NCI-H2227 (cell line): ENCODE data around the gene NUDT5.
A peak's percentile ranks its signal among the peaks of the same experiment; 100 is the strongest.

ENCODE experiments used
- DNase-seq: peaks from one replicate; lab custom pipeline; 2025; ENCODE audit not compliant: unreplicated experiment; lab: John Stamatoyannopoulos, UW

NUDT5 gene

GRCh38 chr10:12165036-12165435 is 30.7 kb downstream of the NUDT5 start:
- DNase-seq = no peak

DNA sequence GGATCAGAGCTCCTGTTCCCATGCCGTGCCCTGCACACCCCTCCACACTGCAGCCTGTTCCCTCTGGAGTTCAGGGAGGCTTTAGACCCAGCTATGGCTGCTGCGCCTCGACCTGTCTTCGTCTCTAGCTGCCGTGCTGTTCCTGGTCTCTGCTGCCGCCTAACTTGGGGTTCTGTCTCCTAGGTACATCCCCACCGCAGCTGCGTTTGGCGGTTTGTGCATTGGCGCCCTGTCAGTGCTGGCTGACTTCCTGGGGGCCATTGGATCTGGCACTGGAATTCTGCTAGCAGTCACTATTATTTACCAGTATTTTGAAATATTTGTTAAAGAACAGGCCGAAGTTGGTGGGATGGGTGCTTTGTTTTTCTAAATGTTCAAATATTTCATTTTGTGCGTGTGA is 31.6 kb downstream of the NUDT5 start:
- DNase-seq = no peak

DNA sequence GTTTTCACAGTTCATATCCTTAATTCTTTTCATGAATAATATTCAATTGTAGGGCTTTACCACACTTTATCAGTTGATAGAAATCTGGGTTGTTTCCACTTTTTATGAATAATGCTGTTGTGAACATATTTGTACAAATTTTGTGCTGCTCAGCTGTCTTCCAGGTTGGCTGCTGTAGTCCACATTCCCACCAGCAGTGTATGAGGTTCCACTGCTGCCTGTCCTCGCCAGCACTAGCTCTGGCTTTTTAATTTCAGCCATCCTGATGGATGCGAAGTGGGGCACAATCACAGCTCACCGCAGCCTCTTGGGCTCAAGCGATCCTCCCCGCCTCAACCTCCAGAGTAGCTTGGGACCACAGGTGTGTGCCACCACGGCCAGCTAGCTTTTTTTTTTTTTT is 32.8 kb downstream of the NUDT5 start:
- DNase-seq = no peak

GRCh38 chr10:12160664-12161063 is 35.0 kb downstream of the NUDT5 start:
- DNase-seq = no peak

DNA sequence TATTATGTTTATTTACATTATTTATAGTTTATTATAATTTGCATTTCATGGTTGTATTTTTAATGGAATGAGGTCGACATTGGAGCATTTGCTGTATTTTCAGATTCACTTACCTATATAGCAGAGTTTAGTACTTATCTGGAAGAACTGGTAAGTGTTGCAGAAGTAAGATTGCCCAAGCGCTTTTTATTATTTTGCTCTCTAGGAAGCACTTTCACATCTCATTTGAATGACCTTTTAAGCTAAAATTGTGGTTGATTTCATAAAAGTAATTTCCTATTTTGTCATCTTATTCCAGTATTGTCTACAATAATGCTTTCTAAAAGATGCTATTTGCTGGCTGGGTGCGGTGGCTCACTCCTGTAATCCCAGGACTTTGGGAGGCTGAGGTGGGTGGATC is 37.6 kb downstream of the NUDT5 start:
- DNase-seq = no peak

GRCh38 chr10:12156367-12157123 is 39.1 kb downstream of the NUDT5 start:
- no peak for DNase-seq

- no peak for DNase-seq
Observed at GRCh38 chr10:12154516-12154915, 41.2 kb downstream of the NUDT5 start.

GRCh38 chr10:12150163-12150562 is 45.5 kb downstream of the NUDT5 start:
- DNase-seq = no peak

GRCh38 chr10:12144538-12144937 is 51.2 kb downstream of the NUDT5 start:
- DNase-seq = no peak

DNA sequence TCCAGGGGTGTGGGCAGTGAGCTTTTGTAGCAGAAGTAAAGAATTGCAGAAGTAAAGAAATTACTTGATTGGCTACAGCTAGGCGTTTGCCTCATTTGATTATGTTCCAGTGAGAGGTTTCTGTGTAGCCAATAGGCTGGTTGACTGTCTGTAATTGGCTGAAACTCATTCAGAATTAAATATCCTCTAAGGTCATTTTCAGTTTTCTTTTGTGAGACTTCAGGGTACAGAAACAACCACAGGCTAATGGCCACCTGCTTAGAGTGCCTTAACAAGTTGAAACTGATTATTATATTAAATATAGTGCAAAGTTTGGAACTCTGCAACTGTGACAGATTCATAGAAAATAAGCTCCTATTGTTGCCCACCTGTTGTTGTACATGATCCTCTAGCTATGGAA is 55.7 kb downstream of the NUDT5 start:
- no peak for DNase-seq

- DNase-seq = no peak
Observed at GRCh38 chr10:12135631-12136030, 60.1 kb downstream of the NUDT5 start.

GRCh38 chr10:12130237-12130872 is 65.3 kb downstream of the NUDT5 start:
- DNase-seq = peak; percentile 80

DNA sequence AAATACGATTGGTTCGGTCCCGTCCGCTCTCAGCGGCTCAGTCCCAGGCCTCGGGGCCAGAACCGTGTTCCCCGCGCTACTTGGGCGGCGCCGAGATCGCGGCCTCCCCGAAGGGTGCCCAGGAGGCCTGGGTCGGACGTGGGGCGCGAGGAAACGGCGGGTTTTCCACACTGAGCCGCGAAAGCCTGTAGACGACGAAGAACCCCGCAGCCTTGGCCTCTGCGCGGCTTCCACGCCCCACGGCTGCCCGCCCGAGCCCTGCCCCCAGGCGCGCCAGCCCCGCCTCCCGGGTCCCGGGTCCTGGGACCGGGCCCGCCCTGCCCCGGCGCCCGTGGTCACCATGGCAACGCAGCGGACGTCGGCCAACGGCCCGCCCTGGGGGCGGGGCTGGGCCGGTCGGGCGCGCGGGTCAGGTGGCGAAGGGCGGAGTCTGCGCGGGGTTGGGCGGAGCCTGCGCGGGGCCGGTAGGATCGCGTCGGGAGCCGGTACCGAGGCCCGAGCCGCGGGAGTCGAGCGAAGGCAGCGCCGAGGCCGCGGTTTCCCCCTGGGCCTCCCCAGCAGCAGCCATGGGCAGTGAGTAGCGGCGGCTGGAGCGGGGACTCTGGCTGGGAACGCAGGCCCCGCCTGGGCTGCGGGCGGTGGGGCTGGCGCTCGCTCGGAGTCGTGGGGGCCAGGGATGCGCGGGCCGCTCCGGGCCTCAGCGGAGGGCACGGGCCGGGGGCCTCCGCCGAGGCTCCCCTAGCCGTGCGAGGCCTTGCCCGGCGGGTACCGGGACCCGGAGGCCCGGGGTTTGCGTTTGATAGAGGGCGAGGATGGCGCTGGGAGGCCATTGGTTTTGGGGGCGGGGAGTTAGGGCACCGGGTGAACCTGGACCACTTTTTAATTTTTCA is 66.2 kb downstream of the NUDT5 start, which contains the start of gene SEC61A2:
SEC61A2 (plus strand) TSS at position 456 of the 890 bp plus-strand sequence; CDS start at position 567, 111 bp downstream.
- peak; percentile 95 for DNase-seq

- no peak for DNase-seq
Observed at GRCh38 chr10:12121673-12122072, 74.0 kb downstream of the NUDT5 start.
